ENCODE measurements around the gene ABCG2.
"Not testable (repeated sequence)": the region's sequence is repeated elsewhere in the genome, so short reads cannot be mapped to it uniquely, and the experiment has no call there.

The ABCG2 gene

DNA sequence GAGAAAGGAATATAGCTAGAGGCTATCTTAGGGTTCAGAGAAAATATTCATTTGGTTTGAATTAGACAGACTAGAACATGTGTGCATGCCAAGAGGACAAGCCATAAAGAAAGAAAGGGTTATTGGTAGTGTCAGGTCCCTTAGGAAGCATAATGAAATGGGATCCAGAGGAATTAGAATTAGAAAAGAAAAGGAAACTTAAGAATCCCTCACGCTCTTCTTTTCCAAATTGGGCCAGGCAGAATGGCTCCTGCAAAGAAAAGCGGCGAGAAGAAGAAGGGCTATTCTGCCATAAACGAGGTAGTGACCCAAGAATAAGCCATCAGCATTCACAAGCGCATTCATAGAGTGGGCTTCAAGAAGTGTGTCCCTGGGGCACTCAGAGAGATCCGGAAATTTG is 4.9 kb upstream of the ABCG2 start:
- DNase-seq: no peak

GRCh38 chr4:88162626-88163025 is 4.2 kb upstream of the ABCG2 start:
- DNase-seq: no peak

DNA sequence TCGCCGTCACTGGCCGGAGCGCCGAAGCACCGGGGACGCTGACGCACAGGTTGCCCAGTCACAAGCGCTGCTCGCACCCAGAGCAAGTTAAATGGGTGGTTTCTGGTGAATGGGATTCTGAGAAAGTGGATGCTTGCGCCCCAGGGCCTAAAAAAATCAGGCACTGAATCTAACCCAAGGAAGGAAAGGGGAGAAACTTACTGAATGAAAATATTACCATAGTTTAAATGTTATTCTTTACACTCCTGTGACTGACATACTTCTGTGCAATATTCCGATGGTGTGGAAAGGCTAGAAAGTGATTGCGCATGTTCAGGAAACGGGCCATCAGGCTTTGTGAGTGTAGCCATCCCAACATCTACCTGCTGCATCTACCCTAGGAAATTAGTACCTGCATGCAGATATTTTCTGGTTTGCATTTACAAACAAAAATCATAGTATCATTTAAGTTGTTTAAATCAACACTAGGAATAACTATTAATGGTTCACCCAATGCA is 838 bp upstream of the ABCG2 start:
- no peak for DNase-seq

DNA sequence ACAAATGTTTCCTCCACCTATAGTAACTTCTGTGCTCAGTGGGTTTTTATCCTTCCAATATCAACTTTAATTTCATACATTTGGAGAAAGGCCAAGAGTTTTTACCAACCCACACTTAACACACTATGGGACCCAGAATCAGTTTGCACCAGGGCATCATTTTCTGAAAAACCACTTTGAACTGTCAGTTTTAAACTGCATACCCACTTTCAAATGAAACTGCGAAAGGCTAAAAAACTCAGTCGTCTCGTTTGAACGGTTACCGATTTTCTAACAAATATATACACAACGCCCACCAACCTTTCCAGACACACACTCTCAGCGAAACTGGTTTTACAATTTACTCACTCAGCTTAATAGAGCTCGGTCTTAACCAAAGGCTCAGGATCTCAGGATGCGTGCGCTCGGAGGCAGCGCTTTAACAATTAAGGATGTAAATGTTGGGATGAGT is 376 bp downstream of the ABCG2 start:
- no peak for DNase-seq

- not testable (repeated sequence) for DNase-seq
Observed at GRCh38 chr4:88152331-88152730, 6.1 kb downstream of the ABCG2 start.

- no peak for DNase-seq
Observed at GRCh38 chr4:88148560-88148959, 9.9 kb downstream of the ABCG2 start.

DNA sequence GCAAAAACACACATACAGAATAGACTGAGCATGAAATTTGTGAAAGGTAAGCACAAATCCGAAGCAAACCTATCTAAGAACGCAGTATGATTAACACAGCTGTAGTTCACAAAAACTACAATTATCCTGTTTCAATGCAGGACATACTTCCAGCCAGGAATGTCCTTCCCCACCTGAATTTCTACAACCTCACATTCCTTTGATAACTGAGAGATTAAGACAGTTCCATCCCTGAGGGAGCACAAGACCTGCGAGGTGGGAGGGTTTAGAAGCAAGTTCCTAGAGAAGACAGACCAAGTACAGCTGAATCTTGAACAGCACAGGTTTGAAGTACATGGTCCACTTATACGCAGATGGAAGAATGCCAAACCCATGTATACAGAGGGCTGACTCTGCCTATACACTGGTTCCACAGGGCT is 10.6 kb downstream of the ABCG2 start:
- DNase-seq: no peak

- DNase-seq: no peak
Observed at GRCh38 chr4:88146891-88147290, 11.5 kb downstream of the ABCG2 start.

DNA sequence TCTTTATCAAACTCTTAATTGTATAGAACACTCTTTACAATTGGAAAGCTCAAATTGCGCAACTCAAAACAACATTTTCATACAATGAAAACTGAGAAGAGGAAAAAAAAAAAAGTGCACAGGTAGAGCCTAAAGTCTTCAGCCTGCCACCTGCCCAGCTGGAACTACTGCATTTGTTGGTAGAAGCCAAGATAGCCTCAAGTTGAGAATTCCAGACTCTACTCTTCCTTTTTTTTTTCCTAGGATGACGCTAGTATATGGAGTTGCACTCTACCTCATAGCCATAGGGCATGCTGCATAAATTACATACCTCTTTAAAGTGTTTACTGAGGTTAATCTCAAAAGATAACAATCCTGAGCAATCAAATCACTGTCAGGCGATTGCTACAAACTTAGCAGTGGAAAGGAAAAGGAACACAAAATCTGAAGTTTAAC is 13.6 kb downstream of the ABCG2 start:
- DNase-seq: no peak

DNA sequence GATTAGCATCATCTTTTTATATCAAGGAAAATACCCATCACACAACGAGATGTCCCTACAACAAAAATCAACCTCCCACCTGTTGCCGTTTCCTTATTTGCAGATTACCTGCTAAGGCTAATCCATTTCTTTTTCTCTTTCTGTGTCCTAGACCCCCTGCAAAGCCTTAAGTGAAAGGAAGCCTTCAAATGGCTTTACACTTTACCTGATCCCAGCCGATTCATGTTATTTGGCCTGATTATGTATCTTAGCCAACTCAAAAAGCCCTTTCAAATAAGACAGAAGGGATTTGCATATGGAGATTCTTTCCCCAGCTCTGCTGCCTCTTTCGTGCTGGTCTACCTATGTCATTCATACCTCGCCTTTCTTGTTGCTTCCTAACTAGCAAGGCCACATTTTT is 14.4 kb downstream of the ABCG2 start:
- DNase-seq: no peak

DNA sequence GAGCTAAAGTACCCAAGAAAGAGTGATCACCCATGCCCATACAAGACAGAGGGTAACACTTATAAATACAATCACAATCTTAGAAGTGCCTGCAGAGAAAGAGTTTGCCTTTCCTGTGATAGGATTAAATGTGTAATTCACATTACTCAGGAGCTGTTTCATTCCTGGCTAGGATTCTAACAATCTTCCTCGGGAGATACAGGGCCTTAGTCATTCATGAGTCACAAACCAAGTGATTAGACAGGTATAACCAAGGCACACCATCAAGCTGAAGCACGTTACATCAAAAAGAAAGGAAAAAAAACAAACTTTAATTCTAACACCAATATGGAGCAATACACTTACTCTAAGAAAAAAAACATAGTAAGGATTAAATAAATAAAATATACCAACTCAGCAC is 14.9 kb downstream of the ABCG2 start:
- DNase-seq: no peak

DNA sequence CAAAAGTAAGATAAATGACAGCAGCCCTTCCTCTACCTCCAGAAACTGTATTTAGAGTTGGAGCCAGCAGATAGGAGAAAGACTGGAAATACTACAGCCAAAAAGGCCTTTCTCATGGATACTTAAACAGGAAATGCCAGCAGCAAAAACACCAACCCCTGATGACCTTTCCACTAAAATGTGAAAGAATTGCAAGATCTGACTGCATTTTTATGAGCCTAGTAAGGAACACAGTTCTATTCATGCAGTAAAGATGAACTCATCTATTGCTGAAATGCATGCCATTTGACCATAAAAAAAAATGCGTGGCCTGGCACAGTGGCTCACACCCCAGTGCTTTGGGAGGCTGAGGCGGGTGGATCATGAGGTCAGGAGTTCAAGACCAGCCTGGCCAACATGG is 19.9 kb downstream of the ABCG2 start:
- DNase-seq: no peak

- no peak for DNase-seq
Observed at GRCh38 chr4:88137112-88137511, 21.3 kb downstream of the ABCG2 start.

DNA sequence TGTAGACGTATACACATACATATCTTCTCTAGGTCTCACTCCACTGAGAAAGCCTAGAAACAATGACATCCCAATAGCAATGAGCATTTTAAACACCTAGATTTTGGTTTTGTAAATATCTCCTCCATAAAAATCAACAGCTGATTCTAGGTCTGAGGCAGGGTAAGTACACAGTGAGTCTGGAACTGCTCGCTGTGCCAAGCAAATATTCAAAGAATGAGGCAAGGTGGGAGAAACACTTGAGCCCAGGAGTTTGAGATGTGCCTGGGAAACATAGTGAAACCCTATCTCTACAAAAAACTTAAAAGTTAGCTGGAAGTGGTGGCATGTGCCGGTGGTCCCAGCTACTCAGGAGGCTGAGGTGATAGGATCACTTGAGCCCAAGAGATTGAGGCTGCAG is 22.2 kb downstream of the ABCG2 start:
- DNase-seq: no peak

DNA sequence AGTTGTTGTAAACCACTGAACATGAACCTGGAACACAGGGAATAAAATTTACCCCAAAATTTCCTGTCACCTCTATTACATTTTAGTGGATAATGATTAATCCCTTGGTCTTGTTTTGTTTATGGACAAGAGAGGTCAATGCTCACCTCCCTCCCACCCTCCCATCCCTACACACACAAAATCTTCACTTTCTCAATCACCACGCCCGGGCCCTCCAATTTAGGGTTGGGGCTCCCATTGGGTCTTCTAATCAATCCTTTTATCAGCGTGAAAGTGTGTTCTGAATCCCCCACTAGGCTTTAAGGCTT is 23.1 kb downstream of the ABCG2 start:
- DNase-seq: no peak

DNA sequence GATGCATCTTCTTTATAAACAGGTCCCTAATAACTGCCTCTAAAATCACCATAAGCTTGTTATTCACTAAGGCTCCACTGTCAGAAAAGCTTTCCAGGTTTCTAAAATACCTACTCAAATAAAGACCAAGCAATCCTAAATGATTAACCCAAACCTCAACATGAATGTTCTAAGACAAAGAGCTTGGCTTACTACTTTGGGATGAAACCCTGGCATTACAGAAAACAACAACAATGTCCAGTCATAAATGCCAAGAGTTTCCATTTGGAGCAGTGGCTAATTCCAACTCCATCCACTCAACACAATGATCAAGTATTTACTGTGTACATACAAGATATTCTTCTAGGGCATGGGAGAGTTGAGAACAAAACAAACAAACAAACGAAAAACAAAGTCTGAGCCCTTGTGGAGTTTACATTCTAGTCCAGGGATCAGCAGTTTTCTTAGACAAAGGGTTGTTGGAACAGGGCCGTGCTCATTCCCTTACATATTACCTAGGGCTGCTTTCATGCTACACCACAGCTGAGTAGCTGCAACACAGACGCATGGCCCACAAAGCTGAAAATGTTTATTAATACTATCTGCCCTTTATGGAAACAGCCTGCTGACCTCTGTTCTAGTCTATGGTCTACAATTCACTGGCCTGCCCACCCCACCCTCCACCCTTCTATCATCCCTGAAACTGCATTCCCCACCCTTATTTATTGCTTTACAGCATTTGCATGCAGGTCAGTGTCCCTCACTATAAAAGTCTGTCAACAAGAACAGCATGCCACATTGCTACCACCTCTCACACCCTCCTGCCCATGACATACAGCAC is 23.7 kb downstream of the ABCG2 start:
- DNase-seq: no peak

DNA sequence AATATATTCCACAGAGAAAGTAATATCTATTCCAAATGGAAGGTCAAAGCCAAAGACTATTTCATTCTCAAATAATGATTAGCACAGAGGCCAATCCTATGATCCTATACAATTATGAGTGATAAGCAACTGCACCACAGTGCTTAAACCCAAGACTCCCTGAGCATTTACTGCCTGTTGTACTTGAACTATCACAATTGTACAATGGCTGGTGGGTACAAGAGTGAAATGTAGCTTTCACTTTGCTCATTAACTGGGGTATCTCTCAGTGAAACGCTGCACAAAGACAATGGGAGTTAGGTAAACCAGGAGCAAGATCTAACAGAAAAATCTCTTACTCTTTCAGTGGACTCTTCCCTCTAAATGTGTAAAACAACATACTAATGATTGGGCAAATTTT is 24.3 kb downstream of the ABCG2 start:
- DNase-seq: no peak

DNA sequence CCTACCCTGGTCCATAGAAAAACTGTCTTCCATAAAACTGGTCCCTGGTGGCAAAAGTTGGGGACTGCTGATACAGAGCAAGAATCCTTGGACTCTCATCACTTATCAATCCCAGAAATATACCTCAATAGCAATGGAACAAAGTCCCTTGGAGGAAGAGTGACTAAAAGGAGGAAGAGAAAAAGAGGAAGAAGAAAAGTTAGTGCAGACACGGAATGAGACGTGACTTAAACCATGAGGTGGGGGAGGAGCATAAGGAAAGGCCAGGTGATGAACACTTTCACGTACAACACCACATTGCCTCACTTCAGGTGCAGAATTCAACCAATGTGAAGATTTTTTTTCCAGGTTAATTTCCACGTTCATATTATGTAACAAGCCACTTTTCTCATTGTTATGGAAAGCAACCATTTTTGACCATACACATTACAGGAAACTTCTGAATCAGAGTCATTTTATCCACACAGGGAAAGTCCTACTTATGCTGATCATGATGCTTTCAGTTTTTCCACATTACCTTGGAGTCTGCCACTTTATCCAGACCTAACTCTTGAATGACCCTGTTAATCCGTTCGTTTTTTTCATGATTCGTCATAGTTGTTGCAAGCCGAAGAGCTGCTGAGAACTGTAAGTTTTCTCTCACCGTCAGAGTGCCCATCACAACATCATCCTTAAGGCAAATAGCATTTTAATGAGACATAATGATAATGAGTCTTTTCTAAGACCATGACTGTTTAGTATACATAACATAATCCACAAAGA is 27.7 kb downstream of the ABCG2 start:
- DNase-seq: no peak

DNA sequence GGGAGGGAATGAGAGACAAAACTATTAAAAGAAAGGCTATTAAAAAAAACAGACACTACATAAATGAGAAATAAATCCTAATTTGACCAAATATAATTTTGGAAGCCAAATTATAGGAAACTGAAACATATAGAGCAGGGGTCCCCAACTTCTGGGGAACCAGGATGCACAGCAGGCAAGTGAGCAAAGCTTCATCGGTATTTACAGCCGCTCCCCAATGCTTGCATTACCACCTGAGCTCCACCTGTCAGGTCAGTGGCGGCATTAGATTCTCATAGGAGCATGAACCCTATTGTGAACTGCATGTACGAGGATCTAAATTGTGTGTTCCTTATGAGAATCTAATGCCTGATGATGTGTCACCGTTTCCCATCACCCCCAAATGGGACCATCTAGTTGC is 28.4 kb downstream of the ABCG2 start:
- no peak for DNase-seq

GRCh38 chr4:88122260-88122659 is 36.2 kb downstream of the ABCG2 start:
- not testable (repeated sequence) for DNase-seq

GRCh38 chr4:88119943-88120342 is 38.5 kb downstream of the ABCG2 start:
- no peak for DNase-seq

DNA sequence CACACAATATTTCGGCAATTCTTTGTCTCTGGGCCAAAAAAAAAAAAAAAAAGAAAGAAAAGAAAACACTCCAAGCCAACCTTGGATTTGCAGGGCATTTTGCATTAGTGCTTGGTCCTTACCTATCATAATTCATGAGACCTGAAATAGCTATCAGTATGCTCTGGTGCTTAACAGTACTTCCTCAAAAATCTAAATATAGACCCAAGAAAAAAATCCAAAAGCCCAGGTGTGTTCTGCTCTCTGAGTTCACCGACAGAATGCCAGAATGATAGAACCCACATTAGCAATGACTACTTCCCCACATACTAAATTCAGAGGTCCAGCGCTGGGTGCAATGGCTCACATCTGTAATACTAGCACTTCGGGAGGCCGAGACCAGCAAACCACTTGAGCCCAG is 42.9 kb downstream of the ABCG2 start:
- no peak for DNase-seq

- DNase-seq: no peak
Observed at GRCh38 chr4:88112856-88113255, 45.6 kb downstream of the ABCG2 start.

GRCh38 chr4:88110826-88111225 is 47.6 kb downstream of the ABCG2 start:
- no peak for DNase-seq
